HEK293 (cell line): ENCODE data around the gene NEB.
"Not testable (repeated sequence)": the region's sequence is repeated elsewhere in the genome, so short reads cannot be mapped to it uniquely, and the experiment has no call there.

Experiments
- CTCF ChIA-PET: fragments of 350-600 bp; formaldehyde crosslinking; extraction: SDS; loops from one replicate; lab custom pipeline; 2021; ENCODE audit warnings: antibody characterized with exemption; lab: Yijun Ruan, JAX
- POLR2A ChIA-PET: fragments of 300-600 bp; formaldehyde crosslinking; extraction: SDS; loops from one replicate; lab custom pipeline; 2020; ENCODE audit warnings: antibody characterized with exemption, inconsistent platforms; lab: Yijun Ruan, JAX
- H3K27ac ChIP-seq: fragments of 200-500 bp; sonication (Bioruptor generic); 2 replicates; pipeline ENCODE4 v1.5.1; 2014; ENCODE audit warnings: low read depth, low read length, control low read depth, inconsistent platforms; ENCODE audit errors: extremely low read depth
- H3K36me3 ChIP-seq, 2 experiments: fragments of 200-500 bp in 1 of 2; sonication (Bioruptor generic) in 1 of 2; 1 replicate in 1 of 2; 2 replicates in 1 of 2; pipeline ENCODE4 v1.5.1; 2014 to 2017; ENCODE audit warnings: inconsistent platforms in 2 of 2, low read length in 2 of 2; ENCODE audit not compliant: control insufficient read depth in 2 of 2, insufficient read depth in 1 of 2
- H3K4me1 ChIP-seq: fragments of 200-500 bp; sonication (Bioruptor generic); 2 replicates; pipeline ENCODE4 v1.5.1; 2014; ENCODE audit warnings: mild to moderate bottlenecking, low read length, inconsistent platforms; ENCODE audit not compliant: control insufficient read depth, insufficient read depth
- H3K4me3 ChIP-seq: 2 replicates; pipeline ENCODE4 v1.5.1; 2011; ENCODE audit warnings: low read depth, mild to moderate bottlenecking, control low read depth, low read length, moderate library complexity
- H3K9me3 ChIP-seq: fragments of 200-500 bp; sonication (Bioruptor generic); 2 replicates; pipeline ENCODE4 v1.5.1; 2014; ENCODE audit warnings: low read depth, low read length, inconsistent platforms; ENCODE audit not compliant: control insufficient read depth, insufficient read depth
- HOXD13 ChIP-seq: sonication (generic); formaldehyde crosslinking; IDR thresholded peaks from 2 replicates; pipeline ENCODE4 v1.8.0; 2022; ENCODE audit warnings: missing genetic modification reagents, borderline replicate concordance
- KLF1 ChIP-seq: fragments of 450-650 bp; formaldehyde crosslinking; IDR thresholded peaks from 2 replicates; pipeline ENCODE4 v1.5.1; 2016; ENCODE audit warnings: missing biosample characterization, missing genetic modification characterization
- MZF1 ChIP-seq: fragments of 450-650 bp; formaldehyde crosslinking; IDR thresholded peaks from 2 replicates; pipeline ENCODE4 v1.5.1; 2017; ENCODE audit warnings: missing biosample characterization, missing genetic modification characterization, borderline replicate concordance
- TRIM28 ChIP-seq: IDR thresholded peaks from 2 replicates; pipeline ENCODE4 v1.6.1; 2011; ENCODE audit warnings: low read length, control low read depth, borderline replicate concordance
- YY2 ChIP-seq: fragments of 450-650 bp; formaldehyde crosslinking; IDR thresholded peaks from 2 replicates; pipeline ENCODE4 v1.5.1; 2016; ENCODE audit warnings: missing biosample characterization, missing genetic modification characterization
- ZBTB26 ChIP-seq: fragments of 450-650 bp; formaldehyde crosslinking; optimal IDR thresholded peaks from 2 replicates; pipeline ENCODE3; 2016; ENCODE audit warnings: missing biosample characterization, mild to moderate bottlenecking, missing genetic modification characterization
- ZBTB8A ChIP-seq: fragments of 450-650 bp; formaldehyde crosslinking; IDR thresholded peaks from 2 replicates; pipeline ENCODE4 v1.5.1; 2016; ENCODE audit warnings: missing biosample characterization, missing genetic modification characterization
- ZNF202 ChIP-seq: fragments of 450-650 bp; formaldehyde crosslinking; IDR thresholded peaks from 2 replicates; pipeline ENCODE4 v1.5.1; 2016; ENCODE audit warnings: missing biosample characterization, missing genetic modification characterization, borderline replicate concordance
- ZNF555 ChIP-seq: fragments of 450-650 bp; formaldehyde crosslinking; conservative IDR thresholded peaks from 2 replicates; pipeline ENCODE4 v1.5.1; 2017; ENCODE audit warnings: missing biosample characterization, mild to moderate bottlenecking, missing genetic modification characterization, inconsistent platforms
- ZNF596 ChIP-seq: fragments of 450-650 bp; IDR thresholded peaks from 2 replicates; pipeline ENCODE4 v1.5.0; 2018; ENCODE audit warnings: missing biosample characterization, mild to moderate bottlenecking, missing genetic modification characterization, moderate library complexity
- ZNF623 ChIP-seq: fragments of 450-650 bp; formaldehyde crosslinking; IDR thresholded peaks from 2 replicates; pipeline ENCODE4 v1.5.1; 2016; ENCODE audit warnings: missing biosample characterization, missing genetic modification characterization
- ZNF629 ChIP-seq: fragments of 450-650 bp; formaldehyde crosslinking; IDR thresholded peaks from 2 replicates; pipeline ENCODE4 v1.5.1; 2017; ENCODE audit warnings: missing biosample characterization, missing genetic modification characterization
- ZNF701 ChIP-seq: fragments of 450-650 bp; formaldehyde crosslinking; IDR thresholded peaks from 2 replicates; pipeline ENCODE4 v1.5.1; 2016; ENCODE audit warnings: missing biosample characterization, missing genetic modification characterization
- ZNF792 ChIP-seq: fragments of 450-650 bp; formaldehyde crosslinking; IDR thresholded peaks from 2 replicates; pipeline ENCODE4 v1.5.1; 2016; ENCODE audit warnings: missing biosample characterization, missing genetic modification characterization
- ZSCAN16 ChIP-seq: fragments of 450-650 bp; formaldehyde crosslinking; IDR thresholded peaks from 2 replicates; pipeline ENCODE4 v1.5.1; 2016; ENCODE audit warnings: missing biosample characterization, missing genetic modification characterization
- TF ChIP-seq, protein P1 (sequence below): fragments of 450-650 bp; formaldehyde crosslinking; IDR thresholded peaks from 2 replicates; pipeline ENCODE4 v1.5.1; 2016; ENCODE audit warnings: missing biosample characterization, missing genetic modification characterization

NEB gene

GRCh38 chr2:151754253-151754897 lies 20.1 kb upstream of the NEB start:
- H3K9me3 ChIP-seq = no peaks in the 10 kb centered on the region
- no peaks in the 10 kb centered on the region for H3K36me3 ChIP-seq
- H3K4me3 ChIP-seq = no peak overlapping the region
- no peaks in the 10 kb centered on the region; the same call in 1 of the 2 replicates for H3K4me1 ChIP-seq
- no peak for TF ChIP-seq ZBTB26
- TF ChIP-seq TRIM28 = no peak
- TF ChIP-seq KLF1 = no peak
- no peak for TF ChIP-seq ZNF623
- no peak for TF ChIP-seq ZNF792
- TF ChIP-seq MZF1 (tag by site-specific recombination) = no peak
- no peak for TF ChIP-seq ZNF629 (tag by site-specific recombination)
- no peak for TF ChIP-seq YY2 (tag by site-specific recombination)
- no peak for TF ChIP-seq ZBTB8A
- TF ChIP-seq ZNF555 = no peak
- ChIA-PET CTCF (interaction anchor here (0.8 to 1.4 kb wide), 2 partner anchors 9 to 39 kb away, joined by 3 read pairs; no protein-coding TSS in a partner anchor), POLR2A (no interaction called here)
- H3K27ac ChIP-seq = no peak overlapping the region

- no peaks in the 10 kb centered on the region for H3K9me3 ChIP-seq
- ChIA-PET POLR2A (no interaction called here), CTCF (interaction anchor here (0.6 kb wide), 1 partner anchor 272 kb away, joined by 4 read pairs; no protein-coding TSS in a partner anchor)
- H3K27ac ChIP-seq = no peak overlapping the region
- TF ChIP-seq HOXD13 (CRISPR knock-in tag) = no peak
- TF ChIP-seq, protein P1, sequence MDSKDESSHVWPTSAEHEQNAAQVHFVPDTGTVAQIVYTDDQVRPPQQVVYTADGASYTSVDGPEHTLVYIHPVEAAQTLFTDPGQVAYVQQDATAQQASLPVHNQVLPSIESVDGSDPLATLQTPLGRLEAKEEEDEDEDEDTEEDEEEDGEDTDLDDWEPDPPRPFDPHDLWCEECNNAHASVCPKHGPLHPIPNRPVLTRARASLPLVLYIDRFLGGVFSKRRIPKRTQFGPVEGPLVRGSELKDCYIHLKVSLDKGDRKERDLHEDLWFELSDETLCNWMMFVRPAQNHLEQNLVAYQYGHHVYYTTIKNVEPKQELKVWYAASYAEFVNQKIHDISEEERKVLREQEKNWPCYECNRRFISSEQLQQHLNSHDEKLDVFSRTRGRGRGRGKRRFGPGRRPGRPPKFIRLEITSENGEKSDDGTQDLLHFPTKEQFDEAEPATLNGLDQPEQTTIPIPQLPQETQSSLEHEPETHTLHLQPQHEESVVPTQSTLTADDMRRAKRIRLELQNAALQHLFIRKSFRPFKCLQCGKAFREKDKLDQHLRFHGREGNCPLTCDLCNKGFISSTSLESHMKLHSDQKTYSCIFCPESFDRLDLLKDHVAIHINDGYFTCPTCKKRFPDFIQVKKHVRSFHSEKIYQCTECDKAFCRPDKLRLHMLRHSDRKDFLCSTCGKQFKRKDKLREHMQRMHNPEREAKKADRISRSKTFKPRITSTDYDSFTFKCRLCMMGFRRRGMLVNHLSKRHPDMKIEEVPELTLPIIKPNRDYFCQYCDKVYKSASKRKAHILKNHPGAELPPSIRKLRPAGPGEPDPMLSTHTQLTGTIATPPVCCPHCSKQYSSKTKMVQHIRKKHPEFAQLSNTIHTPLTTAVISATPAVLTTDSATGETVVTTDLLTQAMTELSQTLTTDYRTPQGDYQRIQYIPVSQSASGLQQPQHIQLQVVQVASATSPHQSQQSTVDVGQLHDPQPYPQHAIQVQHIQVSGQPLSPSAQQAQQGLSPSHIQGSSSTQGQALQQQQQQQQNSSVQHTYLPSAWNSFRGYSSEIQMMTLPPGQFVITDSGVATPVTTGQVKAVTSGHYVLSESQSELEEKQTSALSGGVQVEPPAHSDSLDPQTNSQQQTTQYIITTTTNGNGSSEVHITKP (tag by site-specific recombination) = no peak
- no peak for TF ChIP-seq ZNF596 (tag by site-specific recombination)
- TF ChIP-seq ZNF202 (tag by site-specific recombination) = no peak
- no peak for TF ChIP-seq ZSCAN16 (tag by site-specific recombination)
- no peak for TF ChIP-seq ZNF701
- H3K4me3 ChIP-seq = no peak overlapping the region
- H3K4me1 ChIP-seq = no peaks in the 10 kb centered on the region; the same call in 1 of the 2 replicates
- H3K36me3 ChIP-seq = no peaks in the 10 kb centered on the region
These were observed 19.3 kb upstream of the NEB start for GRCh38 chr2:151753540-151753939.

DNA sequence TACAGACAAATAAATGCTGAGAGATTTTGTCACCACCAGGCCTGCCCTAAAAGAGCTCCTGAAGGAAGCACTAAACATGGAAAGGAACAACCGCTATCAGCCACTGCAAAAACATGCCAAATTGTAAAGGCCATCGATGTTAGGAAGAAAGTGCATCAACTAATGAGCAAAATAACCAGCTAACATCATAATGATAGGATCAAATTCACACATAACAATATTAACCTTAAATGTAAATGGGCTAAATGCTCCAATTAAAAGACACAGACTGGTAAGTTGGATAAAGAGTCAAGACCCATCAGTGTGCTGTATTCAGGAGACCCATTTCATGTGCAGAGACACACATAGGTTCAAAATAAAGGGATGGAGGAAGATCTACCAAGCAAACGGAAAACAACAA lies 11.0 kb upstream of the NEB start:
- CTCF ChIA-PET = interaction anchor here (0.6 to 0.9 kb wide), 3 partner anchors 10 to 184 kb away, joined by 3 read pairs; no protein-coding TSS in a partner anchor
- H3K4me1 ChIP-seq, H3K36me3 ChIP-seq, POLR2A ChIA-PET, H3K9me3 ChIP-seq, H3K27ac ChIP-seq, H3K4me3 ChIP-seq: not testable (repeated sequence)
